HUES64 (cell line): Measurements from ENCODE around the gene EVI5L.

Experiments
- H3K27ac ChIP-seq: 2 replicates; pipeline ENCODE4 v1.7.0; 2013; ENCODE audit warnings: low read depth, low read length, inconsistent platforms
- H3K27me3 ChIP-seq: 2 replicates; pipeline ENCODE4 v1.6.1; 2013; ENCODE audit warnings: mild to moderate bottlenecking, low read length; ENCODE audit not compliant: insufficient read depth
- H3K36me3 ChIP-seq: 2 replicates; pipeline ENCODE4 v1.6.1; 2013; ENCODE audit warnings: mild to moderate bottlenecking, low read length; ENCODE audit not compliant: insufficient read depth
- H3K4me1 ChIP-seq: 2 replicates; pipeline ENCODE4 v1.6.1; 2013; ENCODE audit warnings: mild to moderate bottlenecking, low read length, moderate library complexity; ENCODE audit not compliant: insufficient read depth
- H3K4me3 ChIP-seq: 2 replicates; pipeline ENCODE4 v1.5.1; 2013; ENCODE audit warnings: mild to moderate bottlenecking, low read length, moderate library complexity
- H3K9ac ChIP-seq: 2 replicates; pipeline ENCODE4 v1.6.1; 2013; ENCODE audit warnings: mild to moderate bottlenecking, low read depth, low read length
- H3K9me3 ChIP-seq: 2 replicates; pipeline ENCODE4 v1.6.1; 2013; ENCODE audit warnings: low read depth, low read length; ENCODE audit not compliant: insufficient read depth
- WGBS: fragments of 150-250, 120-280 bp; methylation state at CpG from one replicate; pipeline ENCODE4 v1.1.7; 2013; ENCODE audit warnings: missing lambda C conversion rate; 5-methylcytosine and 5-hydroxymethylcytosine counted together

Gene EVI5L

GRCh38 chr19:7903244-7904073 lies 73.4 kb downstream of the EVI5L start, which contains the start of gene MAP2K7:
Gene MAP2K7, plus strand, starts transcription at chr19:7903877. Its CDS starts 68 bp downstream, at chr19:7903945.
- under 1% methylated on average over 89 of the region's 89 CpGs for WGBS
- no peaks in the 10 kb centered on the region for H3K9me3 ChIP-seq
- H3K4me1 ChIP-seq: peaks cover 4% of the 10 kb centered on the region; the same call in 1 of the 2 replicates
- no peaks in the 10 kb centered on the region for H3K27me3 ChIP-seq
- H3K36me3 ChIP-seq: peaks cover 6% of the 10 kb centered on the region; the same call in 1 of the 2 replicates
- H3K27ac ChIP-seq: peak within 1 kb of the TSS; percentile 88
- H3K4me3 ChIP-seq: peak within 1 kb of the TSS; percentile 92
- H3K9ac ChIP-seq: peak within 1 kb of the TSS; percentile 88

- peak overlapping the region; percentile 87; the same call in 1 of the 2 replicates for H3K27ac ChIP-seq
- H3K9ac ChIP-seq: peak overlapping the region; percentile 74
- WGBS: 12% methylated on average over 65 of the region's 68 CpGs
- no peaks in the 10 kb centered on the region for H3K27me3 ChIP-seq
- peak overlapping the region; percentile 92 for H3K4me3 ChIP-seq
- H3K9me3 ChIP-seq: no peaks in the 10 kb centered on the region
- peaks cover 6% of the 10 kb centered on the region; the same call in 1 of the 2 replicates for H3K36me3 ChIP-seq
- peaks cover 4% of the 10 kb centered on the region; the same call in 1 of the 2 replicates for H3K4me1 ChIP-seq
Observed at GRCh38 chr19:7904074-7905020, 74.3 kb downstream of the EVI5L start.

GRCh38 chr19:7905268-7905667 lies 75.2 kb downstream of the EVI5L start:
- Histone ChIP-seq H3K36me3 (peaks cover 12% of the 10 kb centered on the region), H3K4me3 (no peak overlapping the region), H3K9ac (no peak overlapping the region), H3K4me1 (peaks cover 4% of the 10 kb centered on the region; the same call in 1 of the 2 replicates), H3K27me3 (no peaks in the 10 kb centered on the region), H3K9me3 (no peaks in the 10 kb centered on the region), H3K27ac (no peak overlapping the region)
- WGBS: 81% methylated on average over 10 of the region's 10 CpGs

DNA sequence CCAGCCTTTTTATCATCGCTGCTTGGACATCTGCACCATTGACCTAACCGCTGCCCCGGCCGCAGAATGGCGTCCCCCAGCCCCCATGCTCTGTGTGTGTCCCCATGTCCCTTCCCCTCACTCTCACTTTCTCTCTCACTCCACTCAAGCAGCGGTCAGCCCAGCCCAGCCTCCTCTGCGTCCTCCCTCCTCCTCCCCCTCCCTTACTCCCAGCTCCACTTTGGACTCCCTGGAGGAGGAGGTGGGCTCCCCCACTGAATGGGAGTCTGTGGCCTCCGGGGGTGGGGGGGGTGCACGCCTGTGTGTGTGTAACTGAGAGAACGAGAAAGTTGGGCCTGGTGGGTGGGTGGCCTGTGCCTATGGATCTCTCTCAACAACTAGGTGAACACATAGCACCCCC lies 75.8 kb downstream of the EVI5L start:
- WGBS: 90% methylated on average over 10 of the region's 10 CpGs
- Histone ChIP-seq H3K27me3 (no peaks in the 10 kb centered on the region), H3K4me1 (peaks cover 4% of the 10 kb centered on the region; the same call in 1 of the 2 replicates), H3K4me3 (no peak overlapping the region), H3K27ac (no peak overlapping the region), H3K36me3 (peaks cover 18% of the 10 kb centered on the region), H3K9me3 (no peaks in the 10 kb centered on the region), H3K9ac (no peak overlapping the region)

DNA sequence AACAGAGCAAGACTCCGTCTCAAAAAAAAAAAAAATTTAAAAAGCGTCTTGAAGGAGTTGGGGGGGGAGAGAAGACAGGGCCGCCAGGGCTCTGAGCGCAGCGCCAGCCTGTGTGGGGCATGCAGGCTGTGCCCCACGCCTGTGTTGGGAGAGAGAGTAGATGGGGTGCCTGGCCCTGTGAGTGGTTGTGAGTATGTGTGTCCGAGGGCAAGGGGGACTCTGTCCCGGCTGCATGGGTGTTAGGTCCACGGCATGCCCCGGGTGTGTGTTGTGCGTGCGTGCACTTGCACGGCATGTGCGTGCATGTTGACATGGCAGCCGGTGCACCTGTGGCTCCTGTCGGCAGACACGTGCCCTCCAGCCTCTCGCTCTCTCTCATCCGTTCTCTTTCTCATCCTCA lies 77.1 kb downstream of the EVI5L start:
- no peak overlapping the region for H3K27ac ChIP-seq
- no peaks in the 10 kb centered on the region for H3K9me3 ChIP-seq
- no peak overlapping the region for H3K4me3 ChIP-seq
- 97% methylated on average over 19 of the region's 19 CpGs for WGBS
- H3K4me1 ChIP-seq: peaks cover 4% of the 10 kb centered on the region; the same call in 1 of the 2 replicates
- no peak overlapping the region for H3K9ac ChIP-seq
- no peaks in the 10 kb centered on the region for H3K27me3 ChIP-seq
- peaks cover 29% of the 10 kb centered on the region for H3K36me3 ChIP-seq

- Histone ChIP-seq H3K9ac (no peak overlapping the region), H3K36me3 (peaks cover 32% of the 10 kb centered on the region)
- WGBS: 95% methylated on average over 11 of the region's 11 CpGs
Observed at GRCh38 chr19:7907544-7907943, 77.5 kb downstream of the EVI5L start.

GRCh38 chr19:7908078-7908699 lies 78.2 kb downstream of the EVI5L start:
- Histone ChIP-seq H3K36me3 (peaks cover 35% of the 10 kb centered on the region), H3K9ac (no peak overlapping the region), H3K9me3 (no peaks in the 10 kb centered on the region)

More at GRCh38 chr19:7907544-7907943, 77.5 kb downstream of the EVI5L start:
- H3K27me3 ChIP-seq: no peaks in the 10 kb centered on the region
- H3K4me3 ChIP-seq: no peak overlapping the region
- no peaks in the 10 kb centered on the region for H3K9me3 ChIP-seq
- peaks cover 3% of the 10 kb centered on the region; the same call in 1 of the 2 replicates for H3K4me1 ChIP-seq
- H3K27ac ChIP-seq: no peak overlapping the region

DNA sequence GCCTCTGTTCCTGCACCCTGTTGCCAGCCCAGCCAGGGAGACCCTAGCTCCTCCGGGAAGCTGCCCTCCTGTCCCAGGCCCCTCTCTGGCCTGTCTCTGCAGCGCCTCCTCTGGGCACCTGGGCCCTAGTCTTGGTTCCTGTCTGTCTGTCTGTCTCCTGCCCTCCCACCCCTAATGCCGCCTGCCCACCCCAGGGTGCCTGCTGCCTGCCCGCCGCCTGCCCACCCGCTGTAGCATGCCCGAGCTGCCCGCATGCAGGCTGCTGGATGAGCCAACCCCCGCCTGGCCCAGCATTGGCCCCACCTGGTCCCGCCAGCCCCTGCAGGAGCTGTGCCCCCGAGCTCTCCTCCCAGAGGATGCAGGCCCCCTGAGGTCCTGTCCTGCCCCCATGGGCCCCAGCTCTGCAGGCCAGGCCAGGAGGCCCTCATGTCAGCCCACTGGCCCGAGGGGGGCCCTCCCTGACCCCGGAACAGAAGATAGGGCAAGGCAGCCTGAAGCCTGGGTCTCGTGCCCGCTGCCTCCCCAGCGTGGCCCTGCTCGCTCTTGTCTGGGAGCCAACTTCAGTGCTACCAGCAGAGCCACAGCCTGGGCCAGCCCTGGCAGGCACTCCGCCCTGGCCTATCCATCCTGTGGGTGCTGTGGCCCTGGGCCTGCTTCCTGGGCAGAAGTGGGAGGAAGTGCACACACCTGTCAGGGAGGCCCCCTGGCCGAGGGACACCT lies 78.9 kb downstream of the EVI5L start:
- Histone ChIP-seq H3K9me3 (no peaks in the 10 kb centered on the region), H3K9ac (no peak overlapping the region), H3K4me1 (no peaks in the 10 kb centered on the region), H3K27ac (no peak overlapping the region), H3K4me3 (no peak overlapping the region), H3K27me3 (no peaks in the 10 kb centered on the region), H3K36me3 (peaks cover 35% of the 10 kb centered on the region)
- WGBS: 89% methylated on average over 19 of the region's 19 CpGs

More at GRCh38 chr19:7908078-7908699, 78.2 kb downstream of the EVI5L start:
- no peak overlapping the region for H3K4me3 ChIP-seq
- no peaks in the 10 kb centered on the region for H3K27me3 ChIP-seq
- H3K4me1 ChIP-seq: no peaks in the 10 kb centered on the region
- H3K27ac ChIP-seq: no peak overlapping the region
- 88% methylated on average over 14 of the region's 14 CpGs for WGBS

- H3K27me3 ChIP-seq: peaks cover 3% of the 10 kb centered on the region
- no peaks in the 10 kb centered on the region for H3K4me1 ChIP-seq
- no peak overlapping the region for H3K4me3 ChIP-seq
- no peak overlapping the region for H3K9ac ChIP-seq
- peaks cover 35% of the 10 kb centered on the region for H3K36me3 ChIP-seq
- WGBS: 97% methylated on average over 21 of the region's 21 CpGs
- H3K9me3 ChIP-seq: no peaks in the 10 kb centered on the region
- H3K27ac ChIP-seq: no peak overlapping the region
Observed at GRCh38 chr19:7909471-7910067, 79.6 kb downstream of the EVI5L start.
